OCI-LY3 (cell line): ENCODE measurements around the gene DPY19L1.

Experiments used
- CTCF ChIP-seq: fragments of 200-600, 300-600 bp; sonication (generic); IDR thresholded peaks from 2 replicates; pipeline ENCODE4 v1.5.1; 2014; ENCODE audit warnings: antibody characterized with exemption, low read length, low read depth
- EZH2phosphoT487 ChIP-seq: fragments of 200-600 bp; shearing (Covaris generic); IDR thresholded peaks from 2 replicates; pipeline ENCODE4 v1.6.1; 2018; ENCODE audit warnings: antibody characterized with exemption, mixed run types, low read depth

DNA sequence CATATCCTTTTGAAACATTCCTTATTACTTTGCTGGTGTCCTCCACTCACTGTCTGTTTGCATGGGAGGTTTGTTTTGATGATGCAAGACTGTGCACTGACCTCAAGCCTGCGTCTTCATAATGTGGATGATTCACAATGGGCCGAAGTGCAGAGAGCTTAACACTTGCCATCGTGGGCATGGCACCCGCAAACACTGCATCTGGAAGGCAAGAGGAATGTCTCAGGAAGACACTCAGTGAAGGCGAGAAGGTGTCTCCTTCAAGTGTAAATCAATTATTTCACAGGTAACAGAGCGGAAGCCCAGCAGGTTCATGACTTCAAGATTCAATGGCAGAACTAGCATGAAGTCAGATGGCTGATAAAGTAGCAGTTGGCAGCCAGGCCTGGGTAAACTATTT is 98.1 kb downstream of the DPY19L1 start:
- TF ChIP-seq CTCF = no peak
- no peak for TF ChIP-seq EZH2phosphoT487
